ENCODE results near the gene PDIA6.

Gene PDIA6

GRCh38 chr2:10733566-10733925 is 79.0 kb downstream of the PDIA6 start:
- H3K9me3 ChIP-seq (ENCODE audit: control insufficient read depth, low read length): no peaks in the 10 kb centered on the region
- H3K4me3 ChIP-seq (ENCODE audit: low read length): no peak overlapping the region

More at GRCh38 chr2:10733566-10733925, 79.0 kb downstream of the PDIA6 start:
- no peak overlapping the region for H3K9ac ChIP-seq (ENCODE audit: low read length)
- no peak for DNase-seq (ENCODE audit: low read depth)
- no peaks in the 10 kb centered on the region for H3K36me3 ChIP-seq (ENCODE audit: control insufficient read depth, insufficient read depth, low read length, severe bottlenecking)
- peaks cover 10% of the 10 kb centered on the region for H3K27me3 ChIP-seq (replicated peaks; ENCODE audit: control insufficient read depth, insufficient read depth, low read length)
- no peaks in the 10 kb centered on the region for H3K4me1 ChIP-seq (ENCODE audit: control insufficient read depth, insufficient read depth, low read length)
